ENCODE data around the gene IFT172. TPM values are rescaled to one million over a fixed set of nuclear protein-coding genes. Genes with fewer than 3 reads are reported as not detected.

IFT172 gene
- total RNA-seq, 1 experiment from 2014 or later: 13.7 TPM

DNA sequence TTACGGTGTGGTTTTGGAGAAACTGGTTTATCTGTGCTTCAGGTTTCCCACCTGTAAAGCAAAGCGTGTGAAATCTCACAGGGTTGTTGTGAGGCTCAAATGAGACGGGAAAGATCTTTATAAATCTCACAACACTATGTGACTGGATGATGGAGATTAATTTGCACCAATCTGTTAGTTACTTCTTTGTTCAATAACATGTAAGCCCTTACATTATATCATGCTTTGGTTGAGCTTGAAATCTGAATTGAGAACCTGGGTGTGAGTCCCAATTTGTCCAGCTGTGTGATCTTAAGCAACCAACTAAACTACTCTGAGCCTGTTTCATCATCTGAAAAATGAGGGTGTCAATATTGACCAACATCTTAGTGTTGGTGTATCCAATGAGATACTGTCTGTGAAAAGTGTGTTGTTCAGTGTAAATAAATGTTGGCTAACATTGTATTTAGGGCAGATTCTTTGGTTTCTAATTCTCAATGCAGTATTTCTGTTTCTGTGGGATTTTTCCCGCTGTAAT lies 6.4 kb upstream of the IFT172 start:
- Histone ChIP-seq H3K27me3 (ENCODE audit: insufficient read depth, low read length) (peaks cover 8% of the 10 kb centered on the region; the same call in 1 of the 2 replicates), H3K27ac (ENCODE audit: low read depth, low read length) (no peak overlapping the region), H3K9ac (ENCODE audit: low read length) (no peak overlapping the region), H2AFZ (ENCODE audit: low read depth, low read length, poor library complexity, severe bottlenecking) (peak overlapping the region; percentile 67), H3K4me3 (replicated peaks in 1 of 2; ENCODE audit: low read depth in 1 of 2, low read length in 2 of 2) (no peak overlapping the region), H3K9me3 (ENCODE audit: control insufficient read depth in 1 of 2, insufficient read depth in 1 of 2, low read depth in 1 of 2, low read length in 2 of 2) (no peaks in the 10 kb centered on the region), H3K4me1 (ENCODE audit: control insufficient read depth in 1 of 2, insufficient read depth in 2 of 2, low read length in 2 of 2) (peaks cover 0 to 10% of the 10 kb centered on the region in 2 experiments; a peak in 1 of 4 replicates), H3K4me2 (ENCODE audit: low read length) (peak overlapping the region; percentile 76; the same call in 1 of the 2 replicates), H3K9me2 (ENCODE audit: insufficient read depth) (no peaks in the 10 kb centered on the region), H4K20me1 (ENCODE audit: insufficient read depth) (no peaks in the 10 kb centered on the region), H3K36me3 (ENCODE audit: control insufficient read depth in 1 of 2, insufficient read depth in 2 of 2, low read length in 2 of 2) (no peaks in the 10 kb centered on the region), H3K79me2 (ENCODE audit: insufficient read depth, low read length) (no peaks in the 10 kb centered on the region)
- CTCF ChIA-PET: no interaction called here
- DNase-seq (ENCODE audit: low read depth, low spot score): no peak
- TF ChIP-seq SRF (IDR thresholded peaks at IDR 0.05; ENCODE audit: low read depth) (no peak), CTCF (IDR thresholded peaks at IDR 0.05 in 2 of 3, conservative IDR thresholded peaks at IDR 0.05 in 1 of 3; ENCODE audit: borderline replicate concordance in 1 of 3, insufficient read depth in 1 of 3, low read depth in 2 of 3, low read length in 2 of 3) (no peak), FOSL1 (IDR thresholded peaks at IDR 0.05; ENCODE audit: low read depth) (no peak), SP1 (IDR thresholded peaks at IDR 0.05; ENCODE audit: low read depth) (no peak), SIN3A (IDR thresholded peaks at IDR 0.05; ENCODE audit: low read depth) (no peak), CEBPB (IDR thresholded peaks at IDR 0.05; ENCODE audit: low read depth) (no peak), POLR2A (IDR thresholded peaks at IDR 0.05; ENCODE audit: borderline replicate concordance, extremely low read depth, insufficient read depth, insufficient read length) (no peak), MAX (IDR thresholded peaks at IDR 0.05) (no peak), ATF3 (IDR thresholded peaks at IDR 0.05) (no peak), EGR1 (IDR thresholded peaks at IDR 0.05; ENCODE audit: low read depth) (no peak)
- no TSS peak for BruUV-seq (replicated peaks)
- POLR2A ChIA-PET: no interaction called here
- RAD21 ChIA-PET (ENCODE audit: low non-redundant PET in 1 of 2, low total read pairs in 2 of 2, uncharacterized antibody in 2 of 2, unreplicated experiment in 2 of 2): no interaction called here
- no peak for ATAC-seq
- intact Hi-C loops (cut with micrococcal nuclease): no loop called here

Measured in HCT116 (cell line).